GM21825 (cell line): ENCODE data around the gene GNB1.
"Not testable (repeated sequence)": the region's sequence is repeated elsewhere in the genome, so short reads cannot be mapped to it uniquely, and the experiment has no call there.

ENCODE experiments used
- ATAC-seq: cut with Tn5 transposase; IDR thresholded peaks from one replicate; pipeline ENCODE4 v1.9.1; 2021; ENCODE audit warnings: mild to moderate bottlenecking, moderate library complexity; ENCODE audit not compliant: unreplicated experiment

GNB1 gene

GRCh38 chr1:1892079-1892762 is 1.3 kb upstream of the GNB1 start:
- no peak for ATAC-seq

DNA sequence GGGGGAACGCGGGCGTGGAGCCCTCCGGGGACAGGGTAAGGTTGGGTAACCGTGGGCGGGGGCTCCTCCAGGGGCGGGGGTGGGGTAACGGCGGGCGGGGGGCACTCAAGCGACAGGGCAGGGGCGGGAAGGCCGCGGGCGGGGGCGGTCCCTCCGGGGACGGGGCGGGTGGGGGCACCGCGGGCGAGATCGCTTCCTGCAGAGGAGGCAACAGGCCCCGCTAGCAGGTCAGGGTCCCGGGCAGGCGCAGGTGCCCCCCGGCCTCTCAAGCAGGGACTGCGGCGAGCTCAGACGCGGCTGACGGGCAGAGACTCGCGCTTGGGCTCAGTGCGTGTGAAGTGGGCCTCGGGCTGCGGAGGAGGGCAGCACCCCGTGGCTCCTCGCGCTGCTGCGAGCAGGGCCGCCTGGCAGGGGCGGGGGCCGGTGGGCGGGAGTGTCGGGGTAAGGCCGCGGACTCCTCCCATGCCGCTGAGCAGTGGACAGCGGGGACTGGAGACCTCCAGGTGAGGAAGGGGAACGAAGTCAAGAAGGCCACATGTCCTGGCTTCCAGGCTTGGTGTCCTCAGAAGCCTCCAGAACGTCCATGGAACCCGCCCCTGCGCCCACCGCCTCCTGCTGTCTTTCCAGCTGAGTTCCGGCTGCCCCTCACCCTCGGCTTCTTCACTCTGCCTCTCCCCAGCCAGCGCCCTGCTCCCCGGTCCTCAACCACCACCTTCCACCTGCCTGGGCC is 627 bp upstream of the GNB1 start:
- peak; percentile 19 for ATAC-seq

DNA sequence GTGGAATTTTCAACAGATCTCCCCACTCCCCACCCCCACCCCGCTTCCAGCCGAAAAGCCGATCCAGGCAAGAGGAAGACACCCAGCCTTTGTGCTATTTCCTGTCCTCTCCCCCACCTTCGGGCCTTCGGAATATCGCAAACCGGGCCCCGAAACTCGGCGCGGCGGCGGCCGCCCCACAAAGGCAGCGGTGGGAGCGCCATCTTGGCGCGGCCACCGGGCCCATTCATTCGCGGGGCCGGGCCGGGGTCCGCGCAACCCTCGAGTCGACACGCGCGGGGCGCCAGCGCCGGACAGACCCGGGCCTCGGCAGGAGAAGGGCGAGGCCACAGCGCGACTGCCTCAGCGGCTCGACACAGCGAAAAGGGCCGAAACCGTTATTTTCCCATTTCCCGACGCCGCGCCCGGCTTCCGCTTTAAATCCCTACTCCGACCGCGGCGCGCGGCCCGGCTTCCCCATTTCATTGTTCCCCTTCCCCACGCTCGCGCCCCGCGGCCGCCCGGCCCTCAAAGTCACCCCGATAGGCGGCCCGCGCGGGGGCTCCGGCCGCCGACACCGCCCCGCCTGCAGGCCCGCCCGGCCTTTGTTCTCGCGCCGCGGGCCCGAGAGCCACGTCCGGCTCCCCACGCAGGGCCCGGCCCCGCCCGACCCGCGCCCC is 911 bp downstream of the GNB1 start:
- peak; percentile 22 for ATAC-seq

GRCh38 chr1:1889090-1889750 is 1.7 kb downstream of the GNB1 start:
- ATAC-seq, result no peak

- not testable (repeated sequence) for ATAC-seq
Observed at GRCh38 chr1:1883890-1884289, 7.0 kb downstream of the GNB1 start.

DNA sequence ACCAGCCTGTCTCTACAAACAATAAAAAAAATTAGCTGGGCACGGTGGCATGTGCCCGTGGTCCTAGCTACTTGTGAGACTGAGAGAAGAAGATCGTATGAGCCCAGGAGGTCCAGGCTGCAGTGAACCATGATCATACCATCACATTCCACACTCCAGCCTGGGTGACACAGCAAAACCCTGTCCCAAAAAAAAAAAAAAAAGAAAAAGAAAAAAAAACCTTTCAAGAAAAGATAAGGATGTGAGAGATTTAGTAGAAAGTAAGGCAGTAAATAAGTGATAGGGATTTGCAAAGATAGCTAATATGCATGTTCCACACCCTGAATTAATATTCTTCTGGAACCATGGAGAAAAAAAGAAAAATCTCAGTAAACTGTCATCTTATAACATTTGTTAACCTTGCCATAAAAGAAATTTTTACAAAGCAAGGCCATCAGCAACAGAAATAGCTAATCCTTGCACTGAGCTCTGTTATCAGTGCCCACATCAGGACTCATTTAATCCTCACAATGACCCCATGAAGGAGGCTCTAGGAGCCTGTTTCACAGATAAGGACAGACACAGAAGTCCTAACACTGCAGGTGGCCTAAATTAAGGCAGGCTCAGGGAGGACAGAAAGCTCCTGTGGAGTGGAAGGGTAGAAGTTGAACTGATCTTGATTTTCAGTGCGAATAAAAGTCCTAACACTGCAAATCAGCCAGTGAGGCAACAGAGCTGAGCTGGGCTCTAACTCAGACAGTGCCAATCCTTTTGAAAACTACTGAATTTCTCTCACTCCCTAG is 7.6 kb downstream of the GNB1 start:
- no peak for ATAC-seq

DNA sequence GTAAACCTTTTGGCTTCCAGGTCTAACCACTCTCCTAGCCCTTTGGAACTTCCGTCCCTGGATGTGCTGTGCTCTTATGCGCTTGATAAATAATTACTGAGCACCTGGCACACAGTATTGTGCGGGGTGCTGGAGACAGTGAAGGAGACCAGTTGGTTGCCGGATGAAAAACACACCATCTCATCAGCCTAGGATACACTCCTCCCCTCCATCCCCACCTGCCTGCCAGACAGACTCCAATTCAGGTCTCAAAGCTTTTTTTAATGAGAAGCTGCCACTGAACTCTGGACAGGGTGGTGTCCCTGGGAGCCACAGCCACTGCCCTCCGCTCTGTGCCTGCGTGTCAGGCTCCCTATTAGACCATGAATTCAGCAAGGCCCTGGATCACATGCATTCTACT is 9.2 kb downstream of the GNB1 start:
- ATAC-seq, result no peak

GRCh38 chr1:1880617-1881312 is 10.1 kb downstream of the GNB1 start:
- ATAC-seq, result no peak

DNA sequence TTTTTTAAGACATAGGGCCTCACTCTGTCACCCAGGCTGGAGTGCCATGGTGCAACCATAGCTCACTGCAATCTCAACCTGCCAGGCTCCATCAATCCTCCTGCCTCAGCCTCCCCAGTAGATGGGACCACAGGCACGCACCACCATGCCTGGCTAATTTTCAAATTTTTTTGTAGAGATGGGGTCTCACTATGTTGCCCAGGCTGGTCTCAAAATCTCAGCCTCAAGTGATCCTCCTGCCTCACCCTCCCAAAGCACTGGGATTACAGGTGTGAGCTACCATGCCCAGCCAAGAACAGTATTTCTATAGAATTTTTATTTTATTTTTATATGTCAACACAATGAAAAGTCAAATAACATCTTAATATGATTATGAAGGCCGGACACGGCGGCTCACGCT is 10.9 kb downstream of the GNB1 start:
- ATAC-seq, result no peak

DNA sequence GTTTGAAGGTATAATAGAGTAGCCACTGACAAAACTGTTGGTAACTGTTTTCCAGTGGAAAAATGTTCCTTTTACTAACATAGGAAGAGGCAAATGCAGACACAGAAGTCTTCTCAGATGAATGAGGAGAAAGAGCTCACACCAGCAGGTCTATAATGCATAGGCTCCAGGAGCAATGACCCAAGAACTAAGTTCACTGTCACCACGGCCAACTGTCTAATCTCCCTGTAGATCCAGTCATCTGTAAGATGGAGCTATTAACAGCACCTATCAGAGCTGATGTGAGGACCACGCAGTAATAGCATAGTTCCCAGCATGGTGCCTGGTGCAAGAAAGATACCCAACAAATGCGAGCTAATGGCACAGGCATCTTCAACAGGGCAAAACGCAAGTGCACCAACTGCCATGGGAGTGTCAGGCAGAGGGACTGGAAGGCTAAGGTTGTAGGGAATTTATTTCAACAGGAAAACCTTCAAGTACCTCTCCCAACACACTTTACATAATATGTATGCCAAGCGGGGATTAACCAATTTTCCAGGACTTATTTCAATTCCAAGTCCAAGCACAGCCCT is 12.9 kb downstream of the GNB1 start:
- no peak for ATAC-seq

DNA sequence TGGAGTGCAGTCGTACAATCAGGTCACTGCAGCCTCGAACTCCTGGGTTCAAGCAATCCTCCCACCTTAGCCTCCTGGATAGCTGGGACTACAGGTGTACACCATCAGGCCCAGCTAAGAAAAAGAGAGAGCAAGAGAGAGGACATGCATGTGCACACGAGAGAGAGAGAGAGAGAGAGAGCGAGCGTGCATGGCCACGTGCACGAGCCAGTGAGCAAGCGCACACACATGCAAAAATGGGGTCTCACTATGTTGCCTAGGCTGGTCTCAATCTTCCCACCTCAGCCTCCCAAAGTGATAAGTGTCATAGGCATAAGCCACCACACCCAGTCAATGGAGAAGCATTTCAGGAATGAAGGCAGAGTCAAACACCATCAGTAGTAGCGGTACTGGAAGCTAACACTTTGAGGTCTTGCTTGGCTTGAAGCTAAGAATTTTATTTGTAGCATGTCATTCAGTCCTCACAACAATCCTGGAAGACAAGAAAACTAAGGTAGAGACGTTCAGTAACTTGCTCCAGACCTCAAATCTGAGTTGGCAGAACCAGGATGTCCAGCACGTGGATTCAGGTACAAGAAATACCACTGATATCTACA is 14.5 kb downstream of the GNB1 start:
- ATAC-seq, result no peak

DNA sequence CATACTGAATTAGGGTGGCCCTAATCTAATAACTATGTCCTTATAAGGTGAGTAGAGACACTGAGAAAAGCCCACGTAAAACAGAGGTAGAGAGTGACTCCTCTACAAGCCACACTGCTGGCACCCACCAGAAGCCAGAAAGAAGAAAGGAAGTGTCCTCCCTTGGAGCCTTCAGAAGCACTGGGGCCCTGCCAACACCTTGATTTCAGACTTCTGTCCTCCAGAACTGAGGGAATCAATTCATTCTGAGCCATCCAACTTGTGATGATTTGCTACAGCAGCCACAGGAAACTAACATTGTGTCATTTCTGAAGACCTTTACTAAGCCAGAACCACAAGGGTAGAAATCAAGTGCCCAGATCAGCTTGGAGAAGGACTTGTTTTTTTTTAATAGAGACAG is 15.0 kb downstream of the GNB1 start:
- ATAC-seq, result no peak

DNA sequence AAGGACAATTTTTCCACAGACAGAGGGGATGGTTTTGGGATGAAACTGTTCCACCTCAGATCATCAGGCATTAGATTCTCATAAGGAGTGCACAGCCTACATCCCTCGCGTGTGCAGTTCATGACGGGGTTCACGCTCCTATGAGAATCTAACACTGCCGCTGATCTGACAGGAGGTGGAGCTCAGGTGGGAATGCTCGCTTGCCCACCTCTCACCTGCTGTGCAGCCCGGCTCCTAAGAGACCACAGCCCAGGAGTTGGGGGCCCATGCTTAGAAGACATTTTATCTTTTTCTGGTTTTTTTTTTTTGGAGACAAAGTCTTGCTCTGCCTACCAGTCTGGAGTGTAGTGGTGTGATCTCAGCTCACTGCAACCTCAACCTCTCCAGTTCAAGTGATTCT is 16.0 kb downstream of the GNB1 start:
- no peak for ATAC-seq

- no peak for ATAC-seq
Observed at GRCh38 chr1:1873186-1873585, 17.7 kb downstream of the GNB1 start.

GRCh38 chr1:1872329-1872994 is 18.4 kb downstream of the GNB1 start:
- ATAC-seq, result no peak

DNA sequence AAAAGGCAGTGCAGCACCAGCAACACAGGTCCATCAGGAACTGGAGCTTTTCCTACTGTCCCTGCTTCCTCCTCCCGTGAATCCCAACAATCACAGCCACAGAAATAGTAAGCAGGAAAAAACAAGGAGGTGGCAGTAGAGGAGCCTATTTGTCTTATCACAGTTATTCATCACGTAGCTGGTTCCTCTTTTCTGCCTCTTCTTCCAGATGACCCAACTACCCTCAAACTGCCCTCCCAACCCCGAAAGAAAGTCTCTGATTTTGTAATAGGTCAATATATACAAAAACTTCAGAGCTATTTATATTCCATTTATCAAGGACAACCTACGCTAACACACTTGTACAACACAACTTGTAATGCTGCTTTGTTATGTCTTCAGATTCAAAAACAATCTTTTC is 21.4 kb downstream of the GNB1 start:
- no peak for ATAC-seq

DNA sequence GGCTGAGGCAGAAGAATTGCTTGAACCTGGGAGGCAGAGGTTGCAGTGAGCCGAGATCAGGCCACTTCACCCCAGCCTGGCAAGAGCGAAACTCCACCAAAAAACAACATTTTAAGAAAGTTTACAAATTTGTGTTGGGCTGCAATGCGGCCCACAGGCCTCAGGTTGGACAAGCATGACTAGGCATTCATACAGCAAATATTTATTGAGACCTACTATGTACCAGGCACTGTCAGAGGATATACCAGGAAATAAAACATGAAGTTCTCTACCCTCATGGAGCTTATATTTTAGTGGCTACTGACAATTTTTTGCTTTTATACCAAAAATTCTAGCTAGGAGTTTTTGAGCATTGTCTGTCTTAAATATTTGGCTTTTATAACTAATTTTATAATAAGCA is 23.7 kb downstream of the GNB1 start:
- ATAC-seq, result no peak

GRCh38 chr1:1862905-1863547 is 27.9 kb downstream of the GNB1 start:
- ATAC-seq, result no peak
